GM19023 (cell line): ENCODE results near the gene PPFIA4.

Experiments used
- ATAC-seq: cut with Tn5 transposase; IDR thresholded peaks from one replicate; pipeline ENCODE4 v1.9.1; 2021; ENCODE audit warnings: mild to moderate bottlenecking, moderate library complexity; ENCODE audit not compliant: unreplicated experiment

Gene PPFIA4

DNA sequence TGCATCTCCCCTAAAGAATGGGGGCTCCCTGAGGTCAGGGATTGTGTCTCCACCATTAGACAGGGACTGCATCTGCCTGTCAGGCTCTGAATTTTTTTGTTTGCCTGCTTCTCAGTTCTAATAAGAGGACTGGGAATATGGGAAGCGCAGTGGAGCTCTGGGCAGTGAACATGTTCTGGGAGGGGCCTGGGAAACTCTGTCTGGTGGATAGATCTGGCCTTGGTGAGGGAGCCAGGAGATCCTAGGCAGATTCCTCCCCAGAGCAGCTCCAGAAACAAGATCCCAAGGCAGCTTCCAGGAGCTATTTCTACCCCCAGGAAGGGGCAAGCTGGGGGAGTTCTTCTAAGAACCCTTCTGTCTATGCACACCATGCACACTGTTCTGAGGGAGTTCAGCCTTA is 72.2 kb downstream of the PPFIA4 start:
- ATAC-seq = no peak

DNA sequence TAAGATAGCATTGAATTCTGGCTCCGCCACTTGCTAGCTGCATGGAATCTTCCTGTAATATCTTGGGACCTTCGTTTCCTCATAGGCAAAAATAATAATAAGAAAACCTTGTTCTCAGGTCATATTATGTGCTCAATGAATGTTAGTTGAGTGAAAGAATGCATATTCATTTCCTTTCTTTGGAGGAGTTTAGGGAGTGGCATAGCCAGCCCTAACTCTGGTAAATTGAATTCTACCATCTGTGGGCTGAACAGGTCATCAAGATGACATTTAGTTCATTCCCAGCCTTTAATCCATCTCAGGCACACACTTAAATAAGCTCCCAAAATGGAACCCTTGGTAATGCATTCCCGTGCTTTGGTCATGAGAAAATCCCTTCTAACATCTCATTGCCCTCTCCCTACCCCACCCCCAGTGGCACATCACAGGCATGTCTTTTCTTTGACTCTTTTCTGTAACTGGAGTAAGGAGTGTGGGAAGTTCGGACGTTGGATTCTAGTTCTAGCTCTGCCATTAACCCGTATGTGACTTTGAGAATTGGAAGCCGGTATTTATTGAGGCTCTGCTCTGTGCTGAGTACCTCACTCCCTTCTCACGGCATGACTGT is 72.7 kb downstream of the PPFIA4 start:
- no peak for ATAC-seq

DNA sequence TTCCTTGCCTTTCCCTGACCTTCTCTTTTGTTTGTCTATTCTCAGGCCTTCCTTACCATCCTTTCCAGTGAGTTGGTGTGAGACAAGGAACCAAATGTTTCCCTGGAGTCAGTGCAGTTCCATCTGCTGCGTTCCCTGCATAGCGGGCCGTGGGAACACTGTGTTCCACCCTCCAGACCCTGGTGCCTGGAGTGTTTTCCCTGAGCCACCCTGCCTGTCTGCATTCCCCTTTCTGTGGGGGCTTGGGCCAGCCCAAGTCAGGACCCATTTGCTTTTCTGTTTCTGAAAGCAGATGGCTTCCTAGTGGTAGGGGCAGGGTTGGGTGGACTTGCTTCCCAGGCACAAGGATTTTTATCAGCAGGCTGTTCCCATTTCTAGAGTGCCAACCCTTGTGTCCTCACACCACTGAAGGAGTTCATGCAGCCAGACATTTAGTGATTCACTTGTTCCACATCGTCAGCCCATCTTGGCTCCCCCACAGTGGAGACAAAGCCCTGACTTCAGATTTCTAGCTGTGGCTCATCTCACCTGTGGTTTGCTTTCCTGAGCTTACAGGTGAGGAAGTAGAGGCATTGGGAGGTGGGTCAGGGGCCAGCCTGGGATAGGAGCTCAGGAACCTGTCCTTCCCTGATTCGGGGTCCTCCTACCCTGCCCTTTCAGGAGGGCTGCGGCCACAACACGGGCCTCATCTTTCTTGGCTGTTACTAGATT is 73.7 kb downstream of the PPFIA4 start:
- no peak for ATAC-seq

DNA sequence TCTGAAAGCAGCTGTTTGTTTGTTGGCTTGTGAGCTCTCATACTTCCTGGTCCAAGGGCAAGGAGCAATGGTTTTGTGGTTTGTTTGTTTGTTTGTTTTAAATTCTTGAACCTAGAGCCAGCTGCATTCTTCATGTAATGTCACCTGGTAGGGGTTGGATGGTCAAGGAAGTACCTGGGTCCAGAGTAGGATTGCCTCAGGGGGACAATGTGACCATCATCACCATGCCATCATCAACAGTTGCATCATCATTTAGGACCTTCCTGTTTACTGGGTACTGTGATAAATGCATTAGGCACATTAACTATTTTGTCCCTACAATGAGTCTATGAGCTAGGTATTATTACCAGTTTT is 74.2 kb downstream of the PPFIA4 start:
- ATAC-seq = no peak

DNA sequence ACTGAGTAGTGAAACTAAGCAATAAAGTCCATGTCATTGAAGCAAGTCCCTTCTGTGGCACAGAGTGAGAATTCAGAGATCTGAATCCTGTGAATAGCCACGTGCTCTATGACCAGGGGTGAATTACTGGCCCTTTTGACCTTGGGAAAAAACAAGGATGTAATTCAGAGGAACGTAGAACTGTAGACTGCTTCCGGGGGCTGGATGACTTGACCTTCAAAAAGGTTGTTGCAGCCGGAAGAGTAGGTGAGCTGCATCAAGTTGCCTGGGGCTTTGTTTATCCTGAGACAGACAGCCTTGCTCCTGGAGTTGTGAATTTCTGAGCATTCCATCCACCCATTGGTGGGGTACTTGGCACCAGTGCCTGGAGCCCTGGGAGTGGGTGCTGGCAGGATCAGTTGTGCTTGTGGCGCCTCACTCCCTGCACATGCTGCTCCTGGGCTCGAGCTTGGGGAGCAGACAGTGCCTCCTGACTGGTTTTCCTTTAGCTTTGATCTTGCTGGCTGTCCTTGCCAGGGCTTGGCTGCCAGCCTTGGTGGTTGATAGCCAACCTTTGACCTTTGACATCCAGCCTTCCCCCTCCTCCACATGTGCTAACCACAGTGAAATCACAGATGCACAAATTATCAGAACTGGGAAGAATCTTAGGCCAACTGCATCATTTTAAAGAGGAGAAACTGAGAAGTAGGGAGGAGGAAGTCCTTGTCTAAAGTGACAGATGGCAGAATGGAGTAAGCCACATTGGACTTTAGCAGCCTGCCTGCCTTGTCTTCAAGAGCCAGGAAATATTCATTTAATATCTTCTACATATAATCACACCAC is 75.7 kb downstream of the PPFIA4 start:
- ATAC-seq = no peak

DNA sequence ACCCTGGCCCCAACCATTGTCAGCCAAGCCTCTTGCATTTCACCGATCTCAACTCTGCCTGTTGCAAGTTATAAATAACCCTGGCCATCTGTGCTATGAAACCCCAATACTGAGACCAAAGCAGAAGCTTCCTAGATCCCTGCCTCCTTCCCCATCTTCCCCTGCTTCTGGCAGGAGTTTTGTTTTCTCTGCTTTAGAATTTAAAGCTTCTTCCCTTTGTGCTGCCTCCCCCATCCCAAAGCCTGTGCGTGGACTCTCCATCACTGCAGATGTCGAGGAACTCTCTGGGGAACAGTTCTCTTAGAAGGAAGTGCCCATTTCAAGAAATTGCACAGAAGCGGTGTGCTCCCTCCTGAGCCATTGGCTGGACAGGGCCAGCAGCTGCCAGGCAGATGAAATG is 76.9 kb downstream of the PPFIA4 start:
- no peak for ATAC-seq

DNA sequence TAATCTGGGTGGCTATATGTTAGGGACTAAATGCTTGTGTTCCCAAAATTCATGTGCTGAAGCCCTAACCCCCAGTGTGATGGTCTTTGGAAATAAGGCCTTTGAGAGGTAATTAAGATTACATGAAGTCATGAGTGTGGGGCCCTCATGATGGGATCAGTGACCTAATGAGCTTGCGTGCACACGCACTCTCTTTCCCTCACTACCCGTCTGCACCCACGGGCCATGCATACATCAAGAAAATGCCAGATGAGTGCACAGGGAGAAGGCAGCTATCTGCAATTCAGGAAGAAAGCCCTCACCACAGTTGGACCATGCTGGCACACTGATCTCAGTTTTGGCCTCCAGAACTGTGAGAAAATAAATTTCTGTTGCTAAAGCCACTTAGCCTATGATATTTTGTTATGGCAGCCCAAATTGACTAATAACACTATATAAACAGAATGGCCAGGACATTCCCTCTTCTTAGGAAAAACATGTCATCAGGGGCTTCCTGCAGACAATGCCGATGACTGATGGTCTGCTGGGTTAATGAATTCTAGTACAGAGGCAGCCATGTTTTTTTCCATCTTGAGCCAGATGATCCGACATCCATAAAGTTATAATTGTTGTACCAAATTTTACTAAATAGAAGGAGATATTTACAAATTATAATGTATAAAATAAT is 77.7 kb downstream of the PPFIA4 start:
- no peak for ATAC-seq

DNA sequence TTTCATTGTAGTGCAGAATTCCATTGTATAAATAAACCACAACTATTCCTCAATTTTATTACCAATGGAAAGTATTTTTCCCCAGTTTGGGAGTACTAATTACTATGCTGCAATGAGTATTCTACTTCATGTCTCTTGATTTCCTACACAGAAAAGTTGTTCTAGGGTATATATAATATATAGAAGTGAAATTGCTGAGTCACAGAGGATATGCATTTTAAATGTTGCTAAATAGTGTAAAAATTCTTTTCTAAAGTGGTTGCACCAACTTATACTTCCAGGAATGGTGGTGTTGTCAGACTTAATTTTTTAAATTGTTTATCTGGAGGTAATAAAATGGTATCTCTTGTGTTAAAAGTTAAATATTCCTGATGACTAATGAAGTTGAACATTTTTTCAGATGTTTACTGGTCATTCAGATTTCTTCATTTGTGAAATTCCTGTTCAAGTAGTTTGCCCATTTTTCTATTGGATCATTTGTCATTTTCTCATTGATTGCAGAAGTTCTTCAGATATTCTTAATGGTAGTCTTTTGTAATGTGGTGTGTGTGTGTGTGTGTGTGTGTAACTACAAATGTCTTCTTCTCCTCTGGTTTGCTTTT is 78.6 kb downstream of the PPFIA4 start:
- no peak for ATAC-seq

DNA sequence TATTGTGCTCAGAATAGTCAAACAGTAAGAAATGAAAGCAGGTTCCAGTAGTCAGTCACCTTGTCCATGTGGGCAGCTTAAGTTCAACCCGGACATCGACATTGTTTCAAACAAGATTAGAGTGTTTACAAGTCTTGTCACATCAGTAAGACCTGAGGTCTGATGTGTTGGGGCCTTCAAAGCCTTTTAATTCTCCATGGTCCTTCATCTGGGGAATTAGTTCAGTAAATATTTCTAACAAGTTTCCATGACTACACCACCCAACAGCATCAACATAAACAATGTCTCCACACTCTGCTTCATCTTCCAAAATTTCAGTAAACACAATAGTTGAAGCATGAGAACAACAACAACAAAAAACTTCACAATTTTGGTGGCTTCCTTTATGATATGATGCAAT is 86.2 kb downstream of the PPFIA4 start:
- ATAC-seq = no peak

DNA sequence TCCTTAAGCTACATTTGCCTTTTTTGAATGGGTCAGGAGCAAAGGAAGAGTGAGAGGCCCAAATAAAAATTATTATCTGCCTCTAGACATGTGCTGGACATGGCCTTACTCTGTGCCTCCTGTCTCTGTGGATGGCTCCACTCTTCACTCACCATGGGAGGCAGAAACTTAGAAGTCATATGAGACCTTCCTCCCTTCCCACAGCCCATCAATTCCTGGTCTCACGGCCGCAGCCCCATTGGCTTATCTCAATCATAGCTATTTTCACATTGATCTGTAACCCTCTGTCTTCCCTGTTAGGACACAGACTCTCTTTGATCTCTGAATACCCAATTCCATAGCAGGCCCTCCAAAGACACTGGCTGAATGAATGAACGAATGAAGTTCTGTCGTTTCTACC is 87.0 kb downstream of the PPFIA4 start:
- ATAC-seq = no peak

DNA sequence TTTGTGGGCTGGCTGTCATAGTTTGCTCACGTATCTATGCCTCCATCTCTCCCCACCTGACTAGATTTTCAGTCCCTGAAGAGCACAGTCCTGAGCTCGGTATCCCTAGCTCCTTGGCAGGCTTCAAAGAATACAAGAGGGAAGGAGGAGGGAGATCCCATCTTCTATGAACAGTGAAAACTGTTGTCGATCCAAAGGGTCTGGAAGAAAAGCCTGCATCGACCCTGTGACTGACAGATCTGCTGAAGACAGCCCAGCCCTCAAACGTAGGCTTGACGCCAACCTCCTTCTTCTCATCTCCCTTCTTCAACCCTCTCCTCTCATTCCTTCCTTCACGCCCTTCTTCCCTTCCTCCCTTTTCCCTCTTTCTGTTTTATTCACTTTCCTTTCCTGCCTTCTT is 87.9 kb downstream of the PPFIA4 start:
- no peak for ATAC-seq

DNA sequence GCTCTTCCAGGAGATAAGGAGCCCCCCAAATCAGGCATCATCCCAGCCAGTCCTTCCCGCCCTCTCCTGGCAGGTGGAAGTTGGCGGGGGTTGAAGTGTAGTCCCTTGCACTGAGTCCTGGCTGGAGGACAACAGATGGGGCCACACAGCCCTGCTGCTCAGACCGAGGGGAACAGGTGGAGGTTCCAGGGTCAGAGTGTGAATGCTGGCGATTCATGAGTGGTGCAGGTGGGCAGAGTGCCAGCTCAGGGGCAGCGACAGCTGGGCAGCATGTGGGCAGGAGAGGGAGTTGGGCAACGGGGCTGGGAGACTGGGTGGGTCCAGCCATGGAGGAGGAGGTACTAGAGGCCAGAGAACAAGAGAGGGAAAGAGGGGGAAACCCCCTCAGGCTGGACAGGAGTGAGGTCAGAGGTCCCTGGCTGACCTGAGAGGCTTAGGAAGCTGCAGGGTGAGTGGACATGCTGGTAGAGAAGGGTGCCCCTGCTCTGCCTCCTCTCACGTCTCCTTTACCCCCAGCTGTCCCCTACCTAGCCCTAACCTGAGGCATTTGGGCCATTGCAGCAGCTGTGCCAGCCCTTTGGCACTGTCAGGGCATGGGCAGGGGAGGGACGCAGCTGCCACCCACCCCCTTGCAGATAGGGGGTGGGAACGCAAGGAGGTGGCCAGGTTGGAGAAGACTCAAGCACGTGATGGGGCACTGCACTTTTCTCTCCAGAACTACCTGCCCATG is 90.0 kb downstream of the PPFIA4 start:
- no peak for ATAC-seq

DNA sequence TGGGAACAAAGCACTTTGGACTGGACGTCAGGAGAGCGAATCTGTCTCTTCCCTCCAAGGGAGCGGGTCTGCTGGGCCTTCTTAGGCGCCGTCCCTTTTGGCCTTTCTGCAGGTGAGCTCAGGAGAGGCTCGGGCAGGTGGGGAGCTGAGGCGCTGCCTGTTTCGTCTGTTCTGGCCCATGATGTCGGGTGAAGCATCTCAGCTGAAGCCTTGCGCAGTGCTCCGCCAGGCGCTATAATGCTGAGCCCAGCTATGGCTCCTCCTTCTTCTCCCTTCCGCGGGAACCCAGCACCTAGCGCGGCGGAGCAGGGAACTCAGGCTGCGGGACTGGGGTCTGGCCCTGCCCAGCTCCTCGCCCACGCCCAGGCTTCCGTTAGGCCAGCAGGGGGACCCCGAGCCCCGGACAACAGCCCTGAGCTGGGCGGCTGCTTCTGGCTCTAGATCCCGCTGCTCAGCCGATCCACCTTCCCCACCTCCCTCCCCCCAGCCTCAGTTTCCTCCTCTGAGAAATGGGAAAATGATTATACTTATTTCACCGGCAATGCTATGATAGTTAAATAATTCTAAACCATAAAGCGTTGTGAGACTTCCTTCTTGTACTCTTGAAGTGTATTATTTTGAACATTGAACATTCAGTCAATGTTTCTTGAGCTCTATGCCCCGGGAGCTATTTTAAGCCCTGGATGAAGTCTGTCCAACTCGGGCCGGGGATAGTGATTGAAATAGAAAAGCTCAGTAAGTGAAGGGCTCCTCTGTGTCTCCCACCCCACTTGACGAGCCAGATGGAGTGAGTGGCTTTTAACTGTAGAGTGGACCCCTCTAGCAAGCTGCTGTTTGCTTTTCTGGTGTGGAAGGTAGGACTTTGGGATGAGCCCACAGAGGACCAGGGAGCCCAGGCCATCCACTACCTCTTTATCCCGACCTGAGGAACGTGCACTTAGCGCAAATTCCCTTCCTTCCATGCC is 91.6 kb downstream of the PPFIA4 start:
- no peak for ATAC-seq

DNA sequence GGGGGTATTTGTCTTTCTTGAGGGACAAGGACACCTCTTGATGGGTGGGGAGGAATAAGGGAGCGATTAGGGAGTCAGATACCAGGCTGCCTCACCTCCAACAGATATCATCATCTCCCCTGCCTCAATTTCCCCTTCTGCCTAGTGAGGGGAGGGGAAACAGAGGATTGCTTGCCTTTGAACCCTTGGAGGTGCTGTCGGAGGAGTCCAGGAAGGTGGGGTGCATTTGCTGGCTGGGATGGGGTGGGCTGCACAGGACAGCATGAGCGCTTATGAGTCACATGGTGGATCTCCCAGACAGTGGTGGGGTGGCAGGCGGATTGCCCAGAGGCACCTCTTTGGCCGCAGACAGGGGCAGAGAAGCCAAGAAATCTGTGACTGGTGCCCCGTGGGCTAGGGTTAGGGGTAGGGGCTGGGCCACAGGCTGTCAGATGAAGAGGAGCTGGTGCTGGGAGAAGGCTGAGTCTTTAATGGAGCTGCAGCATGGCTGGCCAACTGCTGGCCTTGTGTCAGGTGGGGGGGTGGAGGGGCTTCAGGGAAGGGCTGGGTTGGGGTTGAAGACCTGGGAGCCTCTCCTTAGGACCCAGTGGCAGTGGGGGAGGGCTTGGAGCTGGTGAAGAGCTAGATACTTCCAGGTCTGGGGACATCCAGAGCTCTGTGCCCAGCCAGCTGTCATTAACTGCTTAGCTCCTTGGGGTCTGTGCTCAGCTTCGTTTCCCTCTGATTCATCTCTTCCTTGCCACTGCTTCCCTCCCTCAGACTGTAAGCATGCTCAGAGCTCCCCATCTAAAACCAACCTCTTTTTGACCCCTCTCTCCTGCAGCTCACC is 94.2 kb downstream of the PPFIA4 start:
- ATAC-seq = no peak

DNA sequence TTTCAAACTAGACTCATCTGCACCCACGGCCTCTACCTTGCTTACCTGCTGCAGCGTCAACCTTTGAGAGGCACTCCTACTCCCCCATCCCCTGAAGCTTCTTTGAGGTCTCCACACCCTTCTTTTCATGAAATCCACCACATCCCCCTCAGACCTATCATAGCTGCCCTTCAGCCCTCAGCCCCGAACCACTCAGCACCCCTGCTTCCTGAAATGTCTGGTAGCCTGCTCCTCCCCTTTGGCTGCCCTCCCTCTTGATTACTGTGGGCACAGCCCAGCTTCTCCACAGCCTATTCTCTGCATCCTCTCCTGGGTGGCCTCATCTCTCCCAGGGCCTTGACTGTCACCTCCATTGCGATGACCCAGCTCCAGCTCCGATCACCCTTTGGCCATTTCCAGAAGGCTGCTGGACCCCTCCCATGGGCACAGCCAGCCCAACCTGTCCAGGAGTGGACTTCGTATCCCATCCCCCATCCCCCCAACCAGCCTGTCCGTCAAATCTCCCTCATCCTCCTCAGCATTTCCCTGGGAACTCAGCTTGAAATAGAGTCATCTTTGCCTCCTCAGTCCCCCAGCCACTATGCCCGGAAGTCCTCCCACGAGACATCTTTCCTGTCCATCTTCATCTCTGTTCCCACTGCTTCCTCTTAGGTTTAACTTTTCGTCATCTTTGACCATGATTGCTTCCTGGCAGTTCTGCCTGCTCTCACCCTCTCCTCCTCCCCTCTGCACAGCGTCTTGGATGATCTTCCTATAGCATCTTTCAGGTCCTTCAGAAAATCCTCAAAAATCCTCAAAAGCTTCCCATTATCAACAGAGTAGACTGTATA is 95.1 kb downstream of the PPFIA4 start:
- ATAC-seq = no peak

DNA sequence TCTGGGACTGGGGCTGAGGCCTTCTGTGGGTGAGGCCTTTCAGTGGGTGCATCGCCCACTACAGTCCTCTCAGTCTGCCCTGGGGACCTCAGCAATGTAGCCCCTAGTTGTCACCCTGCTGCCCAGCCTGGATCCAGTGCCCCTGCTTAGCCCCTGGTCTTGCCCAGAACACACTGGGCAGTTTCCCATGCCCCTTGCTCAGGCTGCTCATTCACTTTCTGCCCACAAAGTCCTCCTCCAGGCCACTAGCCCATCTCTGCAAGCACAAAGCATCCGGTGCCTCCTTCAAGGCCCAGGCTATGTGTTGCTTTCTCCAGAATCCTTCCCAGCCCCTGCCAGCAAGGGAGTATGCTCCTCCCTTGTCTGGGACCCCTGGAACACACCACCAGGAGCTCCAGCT is 95.9 kb downstream of the PPFIA4 start:
- no peak for ATAC-seq

DNA sequence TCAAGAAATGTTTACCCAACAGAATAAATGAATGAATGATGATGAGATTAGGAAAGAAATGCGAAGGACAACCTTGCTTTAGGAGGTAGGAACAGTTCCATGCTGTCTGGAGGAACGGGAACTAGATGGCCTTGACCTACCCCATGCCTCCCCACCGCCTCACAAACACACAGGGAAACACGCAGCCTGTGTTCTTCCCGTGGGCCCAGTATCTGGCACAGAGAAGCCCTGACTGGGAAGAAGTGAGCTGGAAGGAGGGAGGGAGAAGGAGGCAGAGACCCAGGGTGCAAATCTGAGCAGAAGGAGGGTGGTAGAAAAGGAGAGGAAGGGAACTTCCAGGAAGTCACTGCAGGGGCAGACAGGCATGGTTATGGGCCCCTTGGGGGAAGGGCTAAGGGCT is 97.7 kb downstream of the PPFIA4 start:
- ATAC-seq = no peak
